Dedifferentiated amniotic fluid mesenchymal stem cell (primary cell): ENCODE measurements around the gene SP2.

ENCODE experiments used
- DNase-seq: peaks from one replicate; pipeline ENCODE4 v3.0.0-alpha.2; 2016; ENCODE audit errors: extremely low spot score

The SP2 gene

GRCh38 chr17:47870056-47870455, 26.0 kb upstream of the SP2 start:
- no peak for DNase-seq

GRCh38 chr17:47871048-47871447, 25.0 kb upstream of the SP2 start:
- no peak for DNase-seq

GRCh38 chr17:47872019-47872650, 23.9 kb upstream of the SP2 start:
- DNase-seq, result no peak

GRCh38 chr17:47872651-47873161, 23.3 kb upstream of the SP2 start:
- DNase-seq, result no peak

GRCh38 chr17:47873200-47874090, 22.6 kb upstream of the SP2 start:
- DNase-seq, result no peak

GRCh38 chr17:47875011-47875985, 20.7 kb upstream of the SP2 start:
- no peak for DNase-seq

GRCh38 chr17:47877368-47878034, 18.5 kb upstream of the SP2 start:
- DNase-seq, result no peak

- DNase-seq, result no peak
Measured at GRCh38 chr17:47878203-47879027, 17.6 kb upstream of the SP2 start.

- DNase-seq, result no peak
Measured at GRCh38 chr17:47879028-47879585, 16.9 kb upstream of the SP2 start.

GRCh38 chr17:47879776-47880454, 16.1 kb upstream of the SP2 start:
- DNase-seq, result no peak

- DNase-seq, result no peak
Measured at GRCh38 chr17:47882247-47882646, 13.8 kb upstream of the SP2 start.

GRCh38 chr17:47882695-47883588, 13.1 kb upstream of the SP2 start:
- DNase-seq, result no peak

- no peak for DNase-seq
Measured at GRCh38 chr17:47883589-47884426, 12.2 kb upstream of the SP2 start.

GRCh38 chr17:47884427-47884740, 11.7 kb upstream of the SP2 start:
- DNase-seq, result no peak

GRCh38 chr17:47884905-47885730, 10.9 kb upstream of the SP2 start:
- DNase-seq, result no peak

GRCh38 chr17:47888293-47888692, 7.7 kb upstream of the SP2 start:
- DNase-seq, result no peak
